ENCODE measurements around the gene CACNG4. TPM values are rescaled to one million over a fixed set of nuclear protein-coding genes. Genes with fewer than 3 reads are reported as not detected.
A peak's percentile ranks its signal among the peaks of the same experiment; 100 is the strongest.

CACNG4 gene
- total RNA-seq, 2 donors from 2014 or later, result 9.5 to 12.9 TPM

- peak overlapping the region in 1 of 2 donors; percentile 78 for H3K27ac ChIP-seq
- no peaks in the 10 kb centered on the region for H3K27me3 ChIP-seq (replicated peaks; ENCODE audit: insufficient read depth)
- no peak overlapping the region for H3K4me3 ChIP-seq
- 57% methylated on average over 10 of the region's 10 CpGs for whole genome bisulfite sequencing
- H3K36me3 ChIP-seq, result no peaks in the 10 kb centered on the region
- intact Hi-C loops (cut with DNase I), result no loop called here
- H3K9me3 ChIP-seq, result no peaks in the 10 kb centered on the region
- no peak for DNase-seq (ENCODE audit: low spot score)
- TF ChIP-seq CTCF (IDR thresholded peaks at IDR 0.05) (no peak), POLR2A (IDR thresholded peaks at IDR 0.05) (no peak), POLR2AphosphoS5 (IDR thresholded peaks at IDR 0.05) (no peak)
- H3K4me1 ChIP-seq (replicated peaks), result peaks cover 17% of the 10 kb centered on the region
These were observed 3.5 kb downstream of the CACNG4 start for GRCh38 chr17:66967837-66968543.

- intact Hi-C loops (cut with DNase I), result no loop called here
- Histone ChIP-seq H3K9me3 (no peaks in the 10 kb centered on the region), H3K27ac (peak overlapping the region in 1 of 2 donors; percentile 78), H3K4me1 (replicated peaks) (peaks cover 14% of the 10 kb centered on the region), H3K27me3 (replicated peaks; ENCODE audit: insufficient read depth) (no peaks in the 10 kb centered on the region), H3K36me3 (no peaks in the 10 kb centered on the region), H3K4me3 (no peak overlapping the region)
- 38% methylated on average over 4 of the region's 4 CpGs for WGBS
- DNase-seq (ENCODE audit: low spot score), result peak; percentile 71
- no peak for TF ChIP-seq POLR2A (IDR thresholded peaks at IDR 0.05)
- peak; percentile 88 for TF ChIP-seq POLR2AphosphoS5 (IDR thresholded peaks at IDR 0.05)
- TF ChIP-seq CTCF (IDR thresholded peaks at IDR 0.05), result no peak
These were observed 4.4 kb downstream of the CACNG4 start for GRCh38 chr17:66968916-66969315.

GRCh38 chr17:66970140-66970539, 5.6 kb downstream of the CACNG4 start:
- no peak for DNase-seq (ENCODE audit: low spot score)
- H3K4me1 ChIP-seq (replicated peaks), result peaks cover 14% of the 10 kb centered on the region
- no peak overlapping the region for H3K27ac ChIP-seq
- TF ChIP-seq POLR2A (IDR thresholded peaks at IDR 0.05) (no peak), CTCF (IDR thresholded peaks at IDR 0.05) (no peak), POLR2AphosphoS5 (IDR thresholded peaks at IDR 0.05) (no peak)
- no peaks in the 10 kb centered on the region for H3K36me3 ChIP-seq
- no peaks in the 10 kb centered on the region for H3K27me3 ChIP-seq (replicated peaks; ENCODE audit: insufficient read depth)
- no peak overlapping the region for H3K4me3 ChIP-seq
- no peaks in the 10 kb centered on the region for H3K9me3 ChIP-seq
- intact Hi-C loops (cut with DNase I), result no loop called here
- WGBS, result 97% methylated on average over 6 of the region's 6 CpGs

- Histone ChIP-seq H3K27ac (no peak overlapping the region), H3K36me3 (no peaks in the 10 kb centered on the region), H3K27me3 (replicated peaks; ENCODE audit: insufficient read depth) (no peaks in the 10 kb centered on the region), H3K4me3 (no peak overlapping the region), H3K9me3 (no peaks in the 10 kb centered on the region), H3K4me1 (replicated peaks) (peaks cover 14% of the 10 kb centered on the region)
- TF ChIP-seq POLR2AphosphoS5 (IDR thresholded peaks at IDR 0.05), result no peak
- no peak for TF ChIP-seq POLR2A (IDR thresholded peaks at IDR 0.05)
- no peak for TF ChIP-seq CTCF (IDR thresholded peaks at IDR 0.05)
- DNase-seq (ENCODE audit: low spot score), result no peak
- intact Hi-C loops (cut with DNase I), result no loop called here
- 88% methylated on average over 6 of the region's 6 CpGs for WGBS
These were observed 6.3 kb downstream of the CACNG4 start for GRCh38 chr17:66970797-66971196.

- TF ChIP-seq POLR2A (IDR thresholded peaks at IDR 0.05), result no peak
- no peak for TF ChIP-seq CTCF (IDR thresholded peaks at IDR 0.05)
- no peak for TF ChIP-seq POLR2AphosphoS5 (IDR thresholded peaks at IDR 0.05)
- H3K4me3 ChIP-seq, result no peak overlapping the region
- no peak overlapping the region for H3K27ac ChIP-seq
- no peak for DNase-seq (ENCODE audit: low spot score)
- intact Hi-C loops (cut with DNase I), result no loop called here
- 85% methylated on average over 6 of the region's 6 CpGs for WGBS
- peaks cover 14% of the 10 kb centered on the region for H3K4me1 ChIP-seq (replicated peaks)
- H3K27me3 ChIP-seq (replicated peaks; ENCODE audit: insufficient read depth), result no peaks in the 10 kb centered on the region
- H3K9me3 ChIP-seq, result no peaks in the 10 kb centered on the region
- H3K36me3 ChIP-seq, result no peaks in the 10 kb centered on the region
These were observed 6.8 kb downstream of the CACNG4 start for GRCh38 chr17:66971264-66971663.
